ENCODE measurements around the gene FBLN5.
A peak's percentile ranks its signal among the peaks of the same experiment; 100 is the strongest.

The FBLN5 gene

DNA sequence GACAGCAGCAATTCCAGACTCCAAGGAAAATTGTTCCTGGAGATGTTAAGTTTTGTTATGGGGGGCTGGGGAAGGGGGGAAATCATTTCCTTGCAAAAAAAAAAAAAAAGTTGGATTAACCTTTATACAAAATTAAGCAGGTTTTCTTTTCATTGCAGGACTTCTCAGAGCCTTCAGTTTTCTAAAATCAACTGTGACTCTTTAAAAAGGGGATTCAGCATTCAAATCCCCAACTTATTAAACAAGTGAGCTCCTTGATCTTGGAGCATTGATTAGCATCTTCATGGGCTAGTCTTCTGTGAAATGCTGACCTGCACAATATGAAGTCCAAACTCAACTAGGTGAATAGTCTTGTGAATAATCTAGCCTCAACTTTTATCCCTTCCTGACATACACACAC lies 87.3 kb downstream of the FBLN5 start:
- no peaks in the 10 kb centered on the region for H3K9me3 ChIP-seq (ENCODE audit: low read length)
- no peaks in the 10 kb centered on the region for H3K79me2 ChIP-seq (ENCODE audit: insufficient read depth, low read length)
- H3K9ac ChIP-seq (ENCODE audit: low read length) = no peak overlapping the region
- H3K9me2 ChIP-seq (ENCODE audit: low read depth, low read length) = no peaks in the 10 kb centered on the region
- no peak overlapping the region for H3K27ac ChIP-seq (ENCODE audit: low read depth, low read length, poor library complexity, severe bottlenecking)
- peaks cover 30% of the 10 kb centered on the region for H3K4me1 ChIP-seq (ENCODE audit: insufficient read depth, low read length, severe bottlenecking)
- H2AFZ ChIP-seq (ENCODE audit: low read length) = no peak overlapping the region
- H3K4me3 ChIP-seq (ENCODE audit: low read depth, low read length, poor library complexity, severe bottlenecking) = no peak overlapping the region
- H3K36me3 ChIP-seq (ENCODE audit: insufficient read depth, low read length) = no peaks in the 10 kb centered on the region
- H3K27me3 ChIP-seq (ENCODE audit: insufficient read depth, low read length) = no peaks in the 10 kb centered on the region
- TF ChIP-seq, protein P1, sequence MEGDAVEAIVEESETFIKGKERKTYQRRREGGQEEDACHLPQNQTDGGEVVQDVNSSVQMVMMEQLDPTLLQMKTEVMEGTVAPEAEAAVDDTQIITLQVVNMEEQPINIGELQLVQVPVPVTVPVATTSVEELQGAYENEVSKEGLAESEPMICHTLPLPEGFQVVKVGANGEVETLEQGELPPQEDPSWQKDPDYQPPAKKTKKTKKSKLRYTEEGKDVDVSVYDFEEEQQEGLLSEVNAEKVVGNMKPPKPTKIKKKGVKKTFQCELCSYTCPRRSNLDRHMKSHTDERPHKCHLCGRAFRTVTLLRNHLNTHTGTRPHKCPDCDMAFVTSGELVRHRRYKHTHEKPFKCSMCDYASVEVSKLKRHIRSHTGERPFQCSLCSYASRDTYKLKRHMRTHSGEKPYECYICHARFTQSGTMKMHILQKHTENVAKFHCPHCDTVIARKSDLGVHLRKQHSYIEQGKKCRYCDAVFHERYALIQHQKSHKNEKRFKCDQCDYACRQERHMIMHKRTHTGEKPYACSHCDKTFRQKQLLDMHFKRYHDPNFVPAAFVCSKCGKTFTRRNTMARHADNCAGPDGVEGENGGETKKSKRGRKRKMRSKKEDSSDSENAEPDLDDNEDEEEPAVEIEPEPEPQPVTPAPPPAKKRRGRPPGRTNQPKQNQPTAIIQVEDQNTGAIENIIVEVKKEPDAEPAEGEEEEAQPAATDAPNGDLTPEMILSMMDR (IDR thresholded peaks at IDR 0.05; ENCODE audit: low read length) = no peak
- no peak for TF ChIP-seq EZH2 (IDR thresholded peaks at IDR 0.05; ENCODE audit: borderline replicate concordance, low read length)
- no peaks in the 10 kb centered on the region for H3F3A ChIP-seq (ENCODE audit: insufficient read depth, low read length)
- H3K4me2 ChIP-seq (ENCODE audit: low read length) = no peak overlapping the region
- no peaks in the 10 kb centered on the region for H4K20me1 ChIP-seq (ENCODE audit: insufficient read depth, low read length)

DNA sequence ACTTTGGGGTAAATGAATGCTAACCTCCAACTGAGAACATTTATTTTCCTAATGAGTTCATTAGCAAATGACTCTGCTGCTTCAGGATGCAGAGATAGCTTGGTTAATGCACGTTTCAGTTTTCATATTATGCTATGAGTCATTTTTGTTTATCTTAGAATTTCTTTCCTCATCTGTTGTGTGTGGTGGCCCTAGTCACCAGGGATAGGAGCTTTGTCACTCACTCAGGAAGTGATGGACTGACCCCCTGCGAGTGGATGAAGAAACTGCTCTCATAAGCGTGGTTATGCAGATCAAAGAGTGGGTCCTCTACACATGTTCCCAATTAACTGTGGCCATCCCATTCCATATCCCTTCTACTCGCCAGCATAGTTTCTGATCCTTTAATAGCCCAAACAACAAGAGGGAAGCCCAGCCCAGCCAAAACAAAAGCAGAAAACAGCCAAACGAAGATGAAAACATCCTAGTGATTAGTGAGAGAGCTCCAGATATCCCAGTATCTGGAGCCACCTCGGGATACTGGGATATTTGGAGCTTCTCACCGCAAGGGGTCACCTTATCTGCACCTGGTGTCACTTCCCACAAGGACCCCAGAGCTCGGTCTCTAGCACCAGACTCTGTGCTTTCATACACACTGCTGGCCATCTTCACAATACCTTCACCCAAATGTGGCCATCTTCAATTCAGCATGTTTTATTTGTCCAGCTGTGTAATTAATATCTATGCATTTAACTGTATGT lies 88.8 kb downstream of the FBLN5 start:
- TF ChIP-seq, protein P1 (IDR thresholded peaks at IDR 0.05; ENCODE audit: low read length) = peak; percentile 28; the same call in 1 of the 2 replicates
- no peak for TF ChIP-seq EZH2 (IDR thresholded peaks at IDR 0.05; ENCODE audit: borderline replicate concordance, low read length)
- Histone ChIP-seq H3K36me3 (ENCODE audit: insufficient read depth, low read length) (no peaks in the 10 kb centered on the region), H3K4me1 (ENCODE audit: insufficient read depth, low read length, severe bottlenecking) (peaks cover 30% of the 10 kb centered on the region), H3K27me3 (ENCODE audit: insufficient read depth, low read length) (no peaks in the 10 kb centered on the region), H3F3A (ENCODE audit: insufficient read depth, low read length) (no peaks in the 10 kb centered on the region), H3K4me3 (ENCODE audit: low read depth, low read length, poor library complexity, severe bottlenecking) (no peak overlapping the region), H2AFZ (ENCODE audit: low read length) (no peak overlapping the region), H4K20me1 (ENCODE audit: insufficient read depth, low read length) (no peaks in the 10 kb centered on the region), H3K4me2 (ENCODE audit: low read length) (no peak overlapping the region), H3K9me3 (ENCODE audit: low read length) (no peaks in the 10 kb centered on the region), H3K9me2 (ENCODE audit: low read depth, low read length) (no peaks in the 10 kb centered on the region), H3K27ac (ENCODE audit: low read depth, low read length, poor library complexity, severe bottlenecking) (no peak overlapping the region), H3K9ac (ENCODE audit: low read length) (no peak overlapping the region), H3K79me2 (ENCODE audit: insufficient read depth, low read length) (no peaks in the 10 kb centered on the region)

DNA sequence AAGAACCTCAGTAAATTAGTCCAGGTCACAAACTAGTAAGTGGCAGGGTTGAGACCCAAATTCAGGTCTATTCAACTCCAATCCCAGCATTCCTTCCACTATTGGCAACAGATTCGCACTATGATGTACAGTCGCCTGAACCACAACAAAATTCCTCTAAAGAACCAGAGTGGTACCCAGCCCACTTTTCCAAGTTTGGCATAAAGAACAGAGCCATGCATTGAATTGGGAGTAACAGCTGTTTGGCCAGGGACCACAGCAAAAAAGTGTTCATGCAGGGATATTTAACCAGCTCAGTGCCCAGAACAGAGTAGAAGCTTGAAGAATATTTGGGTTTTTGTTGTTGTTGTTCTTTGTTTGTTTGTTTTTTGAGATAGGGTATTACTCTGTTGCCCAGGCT lies 89.9 kb downstream of the FBLN5 start:
- Histone ChIP-seq H3K9ac (ENCODE audit: low read length) (no peak overlapping the region), H2AFZ (ENCODE audit: low read length) (no peak overlapping the region), H3K27ac (ENCODE audit: low read depth, low read length, poor library complexity, severe bottlenecking) (no peak overlapping the region), H3K27me3 (ENCODE audit: insufficient read depth, low read length) (no peaks in the 10 kb centered on the region), H3F3A (ENCODE audit: insufficient read depth, low read length) (no peaks in the 10 kb centered on the region), H3K4me3 (ENCODE audit: low read depth, low read length, poor library complexity, severe bottlenecking) (no peak overlapping the region), H4K20me1 (ENCODE audit: insufficient read depth, low read length) (no peaks in the 10 kb centered on the region), H3K9me3 (ENCODE audit: low read length) (no peaks in the 10 kb centered on the region), H3K9me2 (ENCODE audit: low read depth, low read length) (no peaks in the 10 kb centered on the region), H3K4me1 (ENCODE audit: insufficient read depth, low read length, severe bottlenecking) (peaks cover 36% of the 10 kb centered on the region), H3K36me3 (ENCODE audit: insufficient read depth, low read length) (no peaks in the 10 kb centered on the region), H3K4me2 (ENCODE audit: low read length) (no peak overlapping the region), H3K79me2 (ENCODE audit: insufficient read depth, low read length) (no peaks in the 10 kb centered on the region)
- TF ChIP-seq EZH2 (IDR thresholded peaks at IDR 0.05; ENCODE audit: borderline replicate concordance, low read length) = no peak
- TF ChIP-seq, protein P1 (IDR thresholded peaks at IDR 0.05; ENCODE audit: low read length) = no peak

Measured in OCI-LY1 (cell line).